Measurements from ENCODE around the gene PIP4K2A. TPM values are rescaled to one million over a fixed set of nuclear protein-coding genes. Genes with fewer than 3 reads are reported as not detected.
"Not testable (repeated sequence)": the region's sequence is repeated elsewhere in the genome, so short reads cannot be mapped to it uniquely, and the experiment has no call there.

The PIP4K2A gene
- total RNA-seq, 2 experiments from 2014 or later, result 161 to 163 TPM

- Mint-ChIP-seq H3K9me3 (peaks cover 2% of the 10 kb centered on the region), H3K4me3 (no peak overlapping the region), H3K36me3 (ENCODE audit: low read depth) (no peaks in the 10 kb centered on the region), H3K27ac (no peak overlapping the region), H3K27me3 (no peaks in the 10 kb centered on the region), H3K4me1 (no peaks in the 10 kb centered on the region)
- no peak for DNase-seq
- ChIA-PET POLR2A (no interaction called here), CTCF (no interaction called here)
Measured at GRCh38 chr10:22736134-22736533, 21.8 kb upstream of the PIP4K2A start.

- Mint-ChIP-seq H3K27ac (no peak overlapping the region), H3K4me1 (no peaks in the 10 kb centered on the region), H3K36me3 (ENCODE audit: low read depth) (no peaks in the 10 kb centered on the region), H3K27me3 (no peaks in the 10 kb centered on the region), H3K9me3 (no peaks in the 10 kb centered on the region), H3K4me3 (no peak overlapping the region)
- ChIA-PET CTCF (no interaction called here), POLR2A (no interaction called here)
- DNase-seq, result no peak
Measured at GRCh38 chr10:22733992-22734391, 19.6 kb upstream of the PIP4K2A start.

GRCh38 chr10:22727663-22728062 is 13.3 kb upstream of the PIP4K2A start:
- ChIA-PET CTCF (no interaction called here), POLR2A (no interaction called here)
- H3K27me3 Mint-ChIP-seq, result no peaks in the 10 kb centered on the region
- no peak overlapping the region for H3K27ac Mint-ChIP-seq
- no peak for DNase-seq
- no peaks in the 10 kb centered on the region for H3K36me3 Mint-ChIP-seq (ENCODE audit: low read depth)
- no peaks in the 10 kb centered on the region for H3K9me3 Mint-ChIP-seq
- H3K4me1 Mint-ChIP-seq, result peaks cover 4% of the 10 kb centered on the region
- no peak overlapping the region for H3K4me3 Mint-ChIP-seq

- Mint-ChIP-seq H3K36me3 (ENCODE audit: low read depth) (no peaks in the 10 kb centered on the region), H3K27ac (no peak overlapping the region), H3K27me3 (no peaks in the 10 kb centered on the region), H3K4me3 (no peak overlapping the region), H3K9me3 (no peaks in the 10 kb centered on the region), H3K4me1 (peaks cover 4% of the 10 kb centered on the region)
- ChIA-PET POLR2A (no interaction called here), CTCF (no interaction called here)
- no peak for DNase-seq
Measured at GRCh38 chr10:22727112-22727511, 12.7 kb upstream of the PIP4K2A start.

GRCh38 chr10:22724773-22725172 is 10.4 kb upstream of the PIP4K2A start:
- H3K4me1 Mint-ChIP-seq, result peaks cover 4% of the 10 kb centered on the region
- ChIA-PET POLR2A (no interaction called here), CTCF (interaction anchor here (1.3 kb wide), 1 partner anchor 9 kb away, joined by 4 read pairs; no protein-coding TSS in a partner anchor)
- H3K4me3 Mint-ChIP-seq, result no peak overlapping the region
- H3K36me3 Mint-ChIP-seq (ENCODE audit: low read depth), result no peaks in the 10 kb centered on the region
- H3K27me3 Mint-ChIP-seq, result no peaks in the 10 kb centered on the region
- no peak overlapping the region for H3K27ac Mint-ChIP-seq
- H3K9me3 Mint-ChIP-seq, result no peaks in the 10 kb centered on the region
- no peak for DNase-seq

GRCh38 chr10:22723783-22724182 is 9.4 kb upstream of the PIP4K2A start:
- Mint-ChIP-seq H3K4me3 (no peak overlapping the region), H3K36me3 (ENCODE audit: low read depth) (no peaks in the 10 kb centered on the region), H3K9me3 (no peaks in the 10 kb centered on the region), H3K4me1 (peaks cover 4% of the 10 kb centered on the region), H3K27me3 (no peaks in the 10 kb centered on the region), H3K27ac (no peak overlapping the region)
- ChIA-PET POLR2A (no interaction called here), CTCF (interaction anchor here (0.7 kb wide), 1 partner anchor 83 kb away, joined by 3 read pairs; no protein-coding TSS in a partner anchor)
- DNase-seq, result no peak

- Mint-ChIP-seq H3K27ac (no peak overlapping the region), H3K36me3 (ENCODE audit: low read depth) (no peaks in the 10 kb centered on the region), H3K27me3 (no peaks in the 10 kb centered on the region), H3K9me3 (no peaks in the 10 kb centered on the region), H3K4me1 (peaks cover 4% of the 10 kb centered on the region), H3K4me3 (no peak overlapping the region)
- DNase-seq, result no peak
- POLR2A ChIA-PET, result no interaction called here
- CTCF ChIA-PET, result interaction anchor here (0.7 kb wide), 1 partner anchor 82 kb away, joined by 3 read pairs; no protein-coding TSS in a partner anchor
Measured at GRCh38 chr10:22723343-22723779, 9.0 kb upstream of the PIP4K2A start.

GRCh38 chr10:22722626-22723169 is 8.3 kb upstream of the PIP4K2A start:
- Mint-ChIP-seq H3K36me3 (ENCODE audit: low read depth) (no peaks in the 10 kb centered on the region), H3K27me3 (no peaks in the 10 kb centered on the region), H3K27ac (no peak overlapping the region), H3K9me3 (no peaks in the 10 kb centered on the region), H3K4me3 (no peak overlapping the region), H3K4me1 (peaks cover 4% of the 10 kb centered on the region)
- DNase-seq, result no peak
- POLR2A ChIA-PET, result no interaction called here
- CTCF ChIA-PET, result interaction anchor here (0.5 to 0.7 kb wide), 2 partner anchors 117 to 232 kb away, joined by 3 to 4 read pairs; no protein-coding TSS in a partner anchor

GRCh38 chr10:22720667-22721066 is 6.3 kb upstream of the PIP4K2A start:
- DNase-seq, result no peak
- Mint-ChIP-seq H3K4me3 (no peak overlapping the region), H3K4me1 (peaks cover 5% of the 10 kb centered on the region), H3K27me3 (peaks cover 5% of the 10 kb centered on the region), H3K9me3 (no peaks in the 10 kb centered on the region), H3K36me3 (ENCODE audit: low read depth) (no peaks in the 10 kb centered on the region), H3K27ac (no peak overlapping the region)
- ChIA-PET CTCF (interaction anchor here (0.7 kb wide), 1 partner anchor 32 kb away, joined by 3 read pairs; no protein-coding TSS in a partner anchor), POLR2A (no interaction called here)

GRCh38 chr10:22719406-22720042 is 5.1 kb upstream of the PIP4K2A start:
- Mint-ChIP-seq H3K4me3 (no peak overlapping the region), H3K27me3 (peaks cover 5% of the 10 kb centered on the region), H3K4me1 (peaks cover 10% of the 10 kb centered on the region), H3K9me3 (no peaks in the 10 kb centered on the region), H3K27ac (no peak overlapping the region), H3K36me3 (ENCODE audit: low read depth) (no peaks in the 10 kb centered on the region)
- ChIA-PET CTCF (no interaction called here), POLR2A (no interaction called here)
- no peak for DNase-seq

GRCh38 chr10:22718659-22719058 is 4.3 kb upstream of the PIP4K2A start:
- H3K36me3 Mint-ChIP-seq (ENCODE audit: low read depth); H3K27me3 Mint-ChIP-seq; DNase-seq; H3K9me3 Mint-ChIP-seq; POLR2A ChIA-PET; H3K4me3 Mint-ChIP-seq; CTCF ChIA-PET; H3K27ac Mint-ChIP-seq: not testable (repeated sequence)
- peaks cover 10% of the 10 kb centered on the region for H3K4me1 Mint-ChIP-seq

GRCh38 chr10:22717728-22718127 is 3.4 kb upstream of the PIP4K2A start:
- Mint-ChIP-seq H3K27me3 (peaks cover 5% of the 10 kb centered on the region), H3K4me1 (peaks cover 7% of the 10 kb centered on the region), H3K27ac (no peak overlapping the region), H3K4me3 (no peak overlapping the region), H3K9me3 (no peaks in the 10 kb centered on the region), H3K36me3 (ENCODE audit: low read depth) (no peaks in the 10 kb centered on the region)
- POLR2A ChIA-PET, result interaction anchor here (0.7 kb wide), 1 partner anchor 107 kb away, joined by 10 read pairs; no protein-coding TSS in a partner anchor
- CTCF ChIA-PET, result interaction anchor here (1.4 kb wide), 1 partner anchor 11 kb away, joined by 3 read pairs; no protein-coding TSS in a partner anchor
- DNase-seq, result no peak

GRCh38 chr10:22716943-22717342 is 2.6 kb upstream of the PIP4K2A start:
- ChIA-PET POLR2A (interaction anchor here (0.7 kb wide), 1 partner anchor 106 kb away, joined by 10 read pairs; no protein-coding TSS in a partner anchor), CTCF (interaction anchor here (1.2 to 1.4 kb wide), 2 partner anchors 10 to 14 kb away, joined by 3 to 4 read pairs; no protein-coding TSS in a partner anchor)
- Mint-ChIP-seq H3K36me3 (ENCODE audit: low read depth) (peaks cover 4% of the 10 kb centered on the region), H3K4me3 (no peak overlapping the region), H3K27me3 (peaks cover 5% of the 10 kb centered on the region), H3K27ac (no peak overlapping the region), H3K9me3 (no peaks in the 10 kb centered on the region), H3K4me1 (peaks cover 11% of the 10 kb centered on the region)
- DNase-seq, result no peak

All from activated CD4-positive, alpha-beta T cell treated with anti-CD3 and anti-CD28 coated beads, Interleukin-2, amount 10 ng/mL, durations not matched to agents 7 days and 5 days (primary cell).